Osteocyte (in vitro differentiated cells): Measurements from ENCODE around the gene GFPT1. TPM values are rescaled to one million over a fixed set of nuclear protein-coding genes. Genes with fewer than 3 reads are reported as not detected.

Experiments used
- DNase-seq: peaks from one replicate; pipeline ENCODE4 v3.0.0; 2021; ENCODE audit warnings: mixed read lengths; ENCODE audit not compliant: unreplicated experiment; ENCODE audit errors: extremely low spot score
- H3K27ac Mint-ChIP-seq: one replicate; pipeline ENCODE4 v1.8.0; 2021; ENCODE audit warnings: mild to moderate bottlenecking, mixed read lengths; ENCODE audit not compliant: unreplicated experiment
- H3K27me3 Mint-ChIP-seq: one replicate; pipeline ENCODE4 v1.8.0; 2021; ENCODE audit warnings: mixed read lengths; ENCODE audit not compliant: unreplicated experiment
- H3K36me3 Mint-ChIP-seq: one replicate; pipeline ENCODE4 v1.8.0; 2021; ENCODE audit warnings: mixed read lengths; ENCODE audit not compliant: unreplicated experiment
- H3K4me1 Mint-ChIP-seq: one replicate; pipeline ENCODE4 v1.8.0; 2021; ENCODE audit warnings: mixed read lengths; ENCODE audit not compliant: unreplicated experiment
- H3K4me3 Mint-ChIP-seq: one replicate; pipeline ENCODE4 v1.8.0; 2021; ENCODE audit warnings: mild to moderate bottlenecking, moderate library complexity, mixed read lengths; ENCODE audit not compliant: unreplicated experiment
- H3K9me3 Mint-ChIP-seq: one replicate; pipeline ENCODE4 v1.8.0; 2021; ENCODE audit warnings: mixed read lengths; ENCODE audit not compliant: unreplicated experiment
- total RNA-seq: library from RNA; stranded (reverse); gene quantifications from 2 replicates; pipeline ENCODE4 v1.2.1, GENCODE V29; 2021
- TF ChIP-seq, protein P1 (sequence below): fragments of 200-600 bp; sonication (generic); IDR thresholded peaks from 2 replicates; pipeline ENCODE4 v1.5.0; 2021; ENCODE audit warnings: antibody characterized with exemption, mild to moderate bottlenecking, moderate library complexity

GFPT1 gene
- total RNA-seq, 1 donor from 2014 or later, result 48.3 TPM

DNA sequence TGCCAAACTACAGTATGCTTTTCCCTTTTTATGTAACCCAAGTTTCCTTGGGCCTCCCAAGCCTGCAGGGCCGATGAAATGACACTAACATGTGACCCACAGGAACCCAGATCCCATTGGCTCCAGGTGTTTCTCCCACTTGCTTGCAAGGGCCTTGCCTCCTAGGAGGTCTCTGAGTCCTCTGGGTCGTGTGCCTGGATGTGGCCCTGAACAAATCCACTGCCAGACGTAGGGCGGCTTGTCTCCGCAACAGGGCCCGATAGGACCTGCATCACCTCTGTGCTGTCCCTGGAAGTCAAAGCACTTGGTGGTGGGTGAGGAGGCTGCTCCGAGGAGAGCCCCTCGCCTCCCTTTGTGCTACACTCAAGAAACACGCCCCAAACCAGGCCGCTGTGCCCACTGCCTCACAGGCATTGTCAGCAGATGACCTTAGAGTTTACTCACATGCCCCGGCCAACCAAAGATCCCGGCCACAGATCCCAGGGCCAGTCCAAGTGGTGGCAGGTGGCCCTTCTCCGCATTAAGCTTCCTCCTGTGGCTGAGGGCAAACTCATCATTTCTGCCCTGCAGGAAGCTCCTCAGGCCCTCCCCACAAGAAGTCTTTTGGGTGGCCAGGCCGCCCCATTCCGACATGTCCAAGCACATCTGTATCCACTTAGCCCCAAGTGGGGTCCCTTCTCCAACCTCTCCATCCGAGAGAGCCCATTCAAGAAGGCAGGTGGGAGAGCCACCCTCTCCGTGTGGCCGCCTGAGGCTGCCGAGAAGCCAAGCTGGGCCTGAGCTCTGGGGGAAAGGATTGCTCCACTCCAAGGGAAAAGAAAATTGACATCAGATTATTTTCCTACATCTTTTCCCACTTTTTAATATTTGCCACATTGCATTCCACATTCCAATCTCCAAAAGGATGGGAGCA, 76.7 kb downstream of the GFPT1 start:
- peaks cover 7% of the 10 kb centered on the region for H3K36me3 Mint-ChIP-seq
- TF ChIP-seq, protein P1, sequence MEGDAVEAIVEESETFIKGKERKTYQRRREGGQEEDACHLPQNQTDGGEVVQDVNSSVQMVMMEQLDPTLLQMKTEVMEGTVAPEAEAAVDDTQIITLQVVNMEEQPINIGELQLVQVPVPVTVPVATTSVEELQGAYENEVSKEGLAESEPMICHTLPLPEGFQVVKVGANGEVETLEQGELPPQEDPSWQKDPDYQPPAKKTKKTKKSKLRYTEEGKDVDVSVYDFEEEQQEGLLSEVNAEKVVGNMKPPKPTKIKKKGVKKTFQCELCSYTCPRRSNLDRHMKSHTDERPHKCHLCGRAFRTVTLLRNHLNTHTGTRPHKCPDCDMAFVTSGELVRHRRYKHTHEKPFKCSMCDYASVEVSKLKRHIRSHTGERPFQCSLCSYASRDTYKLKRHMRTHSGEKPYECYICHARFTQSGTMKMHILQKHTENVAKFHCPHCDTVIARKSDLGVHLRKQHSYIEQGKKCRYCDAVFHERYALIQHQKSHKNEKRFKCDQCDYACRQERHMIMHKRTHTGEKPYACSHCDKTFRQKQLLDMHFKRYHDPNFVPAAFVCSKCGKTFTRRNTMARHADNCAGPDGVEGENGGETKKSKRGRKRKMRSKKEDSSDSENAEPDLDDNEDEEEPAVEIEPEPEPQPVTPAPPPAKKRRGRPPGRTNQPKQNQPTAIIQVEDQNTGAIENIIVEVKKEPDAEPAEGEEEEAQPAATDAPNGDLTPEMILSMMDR, result no peak
- DNase-seq, result no peak
- no peak overlapping the region for H3K4me3 Mint-ChIP-seq
- H3K9me3 Mint-ChIP-seq, result peaks cover 8% of the 10 kb centered on the region
- no peaks in the 10 kb centered on the region for H3K27me3 Mint-ChIP-seq
- peak overlapping the region; percentile 89 for H3K27ac Mint-ChIP-seq
- peaks cover 36% of the 10 kb centered on the region for H3K4me1 Mint-ChIP-seq

DNA sequence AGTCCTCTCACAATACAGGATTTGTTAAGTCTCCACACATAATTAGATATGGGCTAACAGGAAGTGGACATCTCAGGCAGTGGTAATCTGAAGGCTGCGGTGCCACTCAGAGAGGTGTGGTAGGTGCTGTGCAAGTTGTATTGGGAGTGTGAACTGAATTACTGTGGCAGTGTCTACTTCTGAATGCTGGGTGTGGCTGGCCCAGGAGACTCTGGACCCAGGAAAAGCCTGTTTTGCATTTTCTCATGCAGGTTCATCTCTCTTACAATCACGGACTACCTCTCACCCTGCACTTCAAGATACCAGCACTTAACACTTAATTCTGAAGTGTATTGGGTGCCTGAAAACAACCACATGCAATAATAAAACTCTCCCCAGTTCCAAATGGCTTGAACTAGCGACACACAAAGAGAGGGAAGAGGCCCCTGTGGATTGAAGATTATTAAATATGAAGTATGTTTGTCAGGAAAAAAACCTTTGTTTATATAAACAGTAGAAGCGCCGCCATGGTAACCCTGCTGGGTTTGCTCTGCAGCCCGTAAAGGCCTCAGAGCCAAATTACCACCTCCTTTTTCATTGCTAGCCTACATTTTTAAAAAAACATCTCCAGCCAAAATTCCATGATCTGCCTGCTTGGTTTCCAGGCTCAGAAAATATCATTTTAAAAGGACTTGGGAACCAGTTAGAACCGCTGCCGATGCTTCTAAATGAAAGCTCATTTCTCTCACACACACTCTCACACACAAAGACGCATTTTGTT, 77.5 kb downstream of the GFPT1 start:
- H3K4me1 Mint-ChIP-seq, result peaks cover 36% of the 10 kb centered on the region
- no peaks in the 10 kb centered on the region for H3K27me3 Mint-ChIP-seq
- H3K4me3 Mint-ChIP-seq, result no peak overlapping the region
- no peak for DNase-seq
- TF ChIP-seq, protein P1, result no peak
- H3K27ac Mint-ChIP-seq, result peak overlapping the region; percentile 89
- peaks cover 8% of the 10 kb centered on the region for H3K9me3 Mint-ChIP-seq
- peaks cover 6% of the 10 kb centered on the region for H3K36me3 Mint-ChIP-seq

DNA sequence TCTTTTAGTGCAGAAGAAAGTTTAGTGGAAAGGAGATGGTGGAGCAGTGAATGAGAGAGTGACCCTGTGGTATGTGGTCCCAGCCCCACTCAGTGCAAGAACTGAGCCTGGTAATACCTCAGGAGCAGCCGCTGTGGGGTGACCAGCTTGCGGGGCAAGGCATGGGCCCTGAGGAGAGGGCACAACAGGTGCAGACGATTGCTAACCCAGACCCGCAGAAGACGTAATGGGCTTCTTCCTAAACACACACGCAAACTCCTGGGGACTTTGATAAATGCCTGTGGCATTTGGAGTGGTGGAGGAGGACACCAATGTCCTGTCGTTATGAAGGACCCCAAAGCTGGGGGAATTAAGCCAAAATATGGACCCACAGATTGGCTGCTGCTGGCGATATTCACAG, 78.7 kb downstream of the GFPT1 start:
- H3K27me3 Mint-ChIP-seq, result no peaks in the 10 kb centered on the region
- TF ChIP-seq, protein P1, result no peak
- DNase-seq, result no peak
- H3K4me3 Mint-ChIP-seq, result no peak overlapping the region
- H3K9me3 Mint-ChIP-seq, result peaks cover 7% of the 10 kb centered on the region
- peaks cover 6% of the 10 kb centered on the region for H3K36me3 Mint-ChIP-seq
- H3K4me1 Mint-ChIP-seq, result peaks cover 36% of the 10 kb centered on the region
- H3K27ac Mint-ChIP-seq, result peak overlapping the region; percentile 46

DNA sequence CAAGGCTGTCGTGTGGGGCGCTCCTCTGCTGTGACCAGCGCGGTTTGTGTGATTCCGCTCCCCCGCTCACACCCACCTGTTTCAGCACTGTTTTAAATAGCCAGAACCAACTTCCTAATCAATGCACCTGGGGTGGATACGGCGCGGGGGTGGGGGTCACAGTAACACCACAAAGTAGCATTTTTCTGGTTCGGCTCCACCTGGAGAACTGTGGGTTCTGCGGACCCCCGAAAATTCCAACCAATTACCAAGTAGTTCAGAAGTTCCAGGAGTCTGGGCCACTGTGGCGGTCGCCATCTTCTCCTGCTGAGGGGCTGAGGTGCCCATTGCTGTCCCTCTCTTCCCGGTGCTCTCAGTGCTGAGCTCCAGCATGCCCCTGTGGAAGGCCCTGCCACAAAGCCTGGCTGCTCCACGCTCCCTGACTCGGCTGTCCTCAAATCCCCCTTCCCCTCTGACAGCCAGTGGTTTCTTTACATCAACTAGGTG, 79.4 kb downstream of the GFPT1 start:
- H3K27me3 Mint-ChIP-seq, result no peaks in the 10 kb centered on the region
- TF ChIP-seq, protein P1, result no peak
- H3K4me3 Mint-ChIP-seq, result peak overlapping the region; percentile 76
- no peaks in the 10 kb centered on the region for H3K36me3 Mint-ChIP-seq
- no peaks in the 10 kb centered on the region for H3K9me3 Mint-ChIP-seq
- DNase-seq, result no peak
- H3K4me1 Mint-ChIP-seq, result peaks cover 36% of the 10 kb centered on the region
- no peak overlapping the region for H3K27ac Mint-ChIP-seq
